H54 (cell line): ENCODE results near the gene CARMIL1.

Source experiments
- DNase-seq: peaks from one replicate; pipeline ENCODE4 v3.0.0; 2011; ENCODE audit warnings: low spot score, mixed read lengths; ENCODE audit not compliant: insufficient read length
- FAIRE-seq: peaks from 3 replicates; lab custom pipeline; 2011; peaks lifted over from hg19 to GRCh38; lab: Jason Lieb, UNC
- POLR2A ChIP-seq: IDR thresholded peaks from 2 replicates; pipeline ENCODE4 v1.6.1; 2011; ENCODE audit warnings: low read depth, mild to moderate bottlenecking, low read length

Gene CARMIL1

DNA sequence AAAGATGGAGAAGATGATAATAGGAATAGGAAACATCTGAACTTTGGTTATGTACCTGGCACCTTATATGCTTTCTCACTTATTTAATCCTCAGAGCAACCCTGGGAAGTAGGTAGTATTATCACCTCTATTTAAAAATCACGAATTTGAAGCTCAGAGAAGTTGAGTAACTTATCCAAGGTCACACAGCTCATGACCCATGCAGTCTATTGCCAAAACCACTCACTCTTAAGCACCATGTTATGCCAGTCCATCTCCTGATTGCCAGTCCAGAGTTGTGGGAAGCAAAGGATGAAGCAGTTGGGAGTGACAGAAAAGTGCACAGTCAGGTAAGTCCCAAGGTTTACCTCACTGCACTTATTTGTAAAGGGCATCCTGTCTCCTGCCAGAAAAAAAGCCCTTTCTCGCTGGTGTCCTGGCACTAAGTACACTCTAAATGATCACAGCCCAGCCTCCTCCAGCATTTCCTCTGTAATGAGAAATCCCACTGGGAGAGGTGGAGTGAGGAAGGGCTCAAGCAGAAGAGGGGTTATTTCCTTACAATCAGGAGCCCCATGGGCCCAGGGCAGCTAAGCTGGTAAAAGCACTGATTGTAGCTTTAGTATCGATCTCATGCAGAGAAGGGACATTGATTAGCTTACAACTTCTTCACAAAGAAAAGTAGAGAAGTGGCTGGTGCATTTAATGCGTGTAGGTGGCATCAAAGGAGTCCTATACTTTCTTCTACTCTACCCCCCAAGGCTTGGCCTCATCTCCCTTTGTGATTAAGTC is 351.5 kb downstream of the CARMIL1 start:
- DNase-seq (no peak), FAIRE-seq (no peak)
- no peak for TF ChIP-seq POLR2A

DNA sequence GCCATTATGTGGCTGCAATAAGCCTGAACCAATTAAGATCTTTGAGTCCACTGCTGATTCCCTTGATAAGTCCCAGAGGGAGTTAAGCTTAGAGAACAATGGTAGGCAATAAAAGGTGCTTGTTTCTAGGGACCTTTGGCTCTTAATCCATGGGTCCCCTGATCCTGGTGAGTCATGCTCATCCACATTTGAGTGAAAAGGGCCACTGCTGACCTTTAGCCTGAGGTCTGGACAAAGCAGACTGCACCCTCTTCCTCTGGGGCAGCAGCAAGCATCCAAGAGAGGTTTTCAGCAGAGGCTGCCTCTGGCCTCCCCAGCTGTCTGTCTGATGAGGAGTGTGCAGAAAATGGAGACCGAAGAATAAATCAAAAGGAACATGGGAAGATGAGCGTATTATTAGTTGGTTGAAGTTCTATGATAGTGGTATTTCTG is 356.7 kb downstream of the CARMIL1 start:
- FAIRE-seq = no peak
- no peak for TF ChIP-seq POLR2A
- DNase-seq = no peak

DNA sequence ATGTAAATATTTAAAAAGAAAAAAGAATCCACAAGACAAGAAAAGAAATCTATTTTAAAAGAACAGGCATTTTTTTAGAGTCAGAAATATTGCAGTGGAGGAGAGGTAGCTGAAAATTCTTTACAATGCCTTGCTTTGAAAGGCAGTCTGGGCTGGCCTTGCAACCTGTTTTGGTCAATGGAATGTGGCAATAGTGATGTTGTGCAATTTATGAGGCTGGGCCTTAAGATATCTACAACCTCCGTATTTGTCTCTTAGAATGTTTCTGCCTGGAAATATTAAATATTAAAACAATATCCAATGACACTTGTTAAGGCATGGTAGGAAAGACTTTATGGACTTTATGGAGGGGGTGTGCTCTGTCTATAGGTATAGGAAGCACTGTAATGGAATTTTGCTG is 358.0 kb downstream of the CARMIL1 start:
- no peak for DNase-seq
- no peak for TF ChIP-seq POLR2A

DNA sequence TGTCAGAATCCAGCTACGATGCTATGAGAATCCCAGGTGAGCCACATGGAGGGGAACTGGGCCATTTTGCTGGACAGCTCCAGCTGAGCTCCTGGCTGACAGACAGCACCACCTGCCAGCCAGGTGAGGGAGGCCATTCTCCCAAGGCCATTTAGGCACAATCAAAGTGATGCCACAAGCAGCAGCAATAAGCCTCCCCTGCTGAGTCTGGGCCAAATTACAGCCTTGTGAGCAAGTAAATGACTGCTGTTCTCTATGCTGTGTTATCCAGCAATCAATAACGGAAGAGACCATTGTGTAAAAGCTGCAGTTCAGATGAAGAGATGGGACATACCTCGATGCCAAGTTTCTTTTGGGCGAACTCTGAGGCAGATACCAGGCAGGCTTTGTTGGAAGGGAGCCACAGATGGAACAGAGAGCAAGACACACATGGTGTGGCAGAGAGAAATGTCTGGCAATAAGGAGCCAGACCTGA is 358.8 kb downstream of the CARMIL1 start:
- DNase-seq (no peak), FAIRE-seq (no peak)
- no peak for TF ChIP-seq POLR2A

More for the DNA sequence above, 358.0 kb downstream of the CARMIL1 start:
- no peak for FAIRE-seq

DNA sequence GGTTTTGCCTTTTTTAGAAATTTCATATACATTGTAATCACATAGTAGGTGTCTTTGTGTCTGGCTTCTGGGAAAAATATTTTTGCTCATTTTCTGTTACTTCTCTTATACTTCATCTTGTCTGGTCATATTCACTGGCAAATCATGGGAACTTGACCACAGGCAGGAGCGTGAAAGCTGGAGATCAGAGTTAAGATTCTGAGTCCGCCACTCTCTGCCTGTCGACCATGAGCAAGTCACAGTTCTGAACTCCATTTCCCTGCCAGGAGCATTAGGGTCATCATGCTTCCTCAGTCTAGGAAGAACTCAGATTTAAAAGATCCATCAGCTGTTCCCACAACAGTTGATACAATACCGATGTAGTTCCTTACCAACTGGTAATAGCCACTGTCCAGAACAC is 360.5 kb downstream of the CARMIL1 start:
- no peak for FAIRE-seq
- DNase-seq = no peak
- no peak for TF ChIP-seq POLR2A

DNA sequence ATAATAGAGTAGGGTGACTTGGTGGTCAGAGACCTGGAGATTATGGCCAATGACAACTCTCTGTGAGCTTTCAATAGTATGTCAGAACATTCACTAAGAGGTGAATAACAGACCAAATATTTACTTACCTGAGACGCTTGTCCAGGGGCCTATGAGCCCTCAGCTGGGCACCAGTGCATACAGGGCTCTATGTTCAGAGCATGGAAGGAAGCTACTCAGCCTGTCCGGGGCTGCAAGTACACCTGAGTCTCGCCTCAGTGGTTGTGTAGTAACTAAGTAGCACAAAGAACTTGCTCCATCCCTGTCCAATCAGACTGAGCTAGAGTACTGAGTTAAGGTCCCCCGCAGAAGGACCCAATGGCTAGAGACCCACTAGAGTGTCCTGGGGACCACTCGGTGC is 361.3 kb downstream of the CARMIL1 start:
- no peak for FAIRE-seq
- TF ChIP-seq POLR2A = no peak
- DNase-seq = no peak

DNA sequence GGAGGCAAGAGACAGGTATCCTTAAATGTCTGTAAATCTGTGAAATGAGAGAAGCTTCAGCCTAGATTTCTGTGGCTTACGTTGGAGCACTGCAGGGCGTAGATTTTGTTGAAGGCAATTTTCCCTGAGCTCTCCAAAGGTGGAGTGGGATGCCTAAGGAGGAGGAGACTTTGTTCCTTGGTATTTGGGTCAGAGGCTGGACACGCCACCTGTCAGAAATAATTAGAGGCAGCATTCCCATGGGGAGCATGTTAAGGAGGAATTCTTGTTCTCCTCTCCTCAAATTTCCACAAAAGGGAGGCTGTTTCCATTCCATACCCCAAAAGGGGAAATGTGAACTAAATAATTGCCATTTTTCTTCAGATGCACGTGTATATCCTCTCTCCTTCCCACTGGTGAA is 361.7 kb downstream of the CARMIL1 start:
- FAIRE-seq (no peak), DNase-seq (no peak)
- no peak for TF ChIP-seq POLR2A

DNA sequence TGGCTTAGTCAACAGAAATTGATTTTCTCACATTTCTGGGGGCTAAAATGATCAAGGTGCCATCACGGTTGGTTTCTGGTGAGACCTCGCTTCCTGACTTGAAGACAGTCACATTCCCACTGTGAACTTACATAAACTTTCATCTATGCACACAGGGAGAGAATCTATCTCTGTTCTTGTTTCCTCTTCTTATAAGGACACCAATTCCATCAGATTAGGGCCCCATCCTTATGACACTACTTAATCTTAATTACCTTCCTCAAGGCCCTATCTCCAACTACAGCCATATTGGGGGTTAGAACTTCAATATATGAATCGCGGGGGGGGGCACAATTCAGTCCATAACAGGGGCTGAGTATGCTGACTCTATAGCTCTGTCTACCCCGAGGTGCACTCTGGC is 362.2 kb downstream of the CARMIL1 start:
- no peak for TF ChIP-seq POLR2A
- FAIRE-seq (no peak), DNase-seq (no peak)

DNA sequence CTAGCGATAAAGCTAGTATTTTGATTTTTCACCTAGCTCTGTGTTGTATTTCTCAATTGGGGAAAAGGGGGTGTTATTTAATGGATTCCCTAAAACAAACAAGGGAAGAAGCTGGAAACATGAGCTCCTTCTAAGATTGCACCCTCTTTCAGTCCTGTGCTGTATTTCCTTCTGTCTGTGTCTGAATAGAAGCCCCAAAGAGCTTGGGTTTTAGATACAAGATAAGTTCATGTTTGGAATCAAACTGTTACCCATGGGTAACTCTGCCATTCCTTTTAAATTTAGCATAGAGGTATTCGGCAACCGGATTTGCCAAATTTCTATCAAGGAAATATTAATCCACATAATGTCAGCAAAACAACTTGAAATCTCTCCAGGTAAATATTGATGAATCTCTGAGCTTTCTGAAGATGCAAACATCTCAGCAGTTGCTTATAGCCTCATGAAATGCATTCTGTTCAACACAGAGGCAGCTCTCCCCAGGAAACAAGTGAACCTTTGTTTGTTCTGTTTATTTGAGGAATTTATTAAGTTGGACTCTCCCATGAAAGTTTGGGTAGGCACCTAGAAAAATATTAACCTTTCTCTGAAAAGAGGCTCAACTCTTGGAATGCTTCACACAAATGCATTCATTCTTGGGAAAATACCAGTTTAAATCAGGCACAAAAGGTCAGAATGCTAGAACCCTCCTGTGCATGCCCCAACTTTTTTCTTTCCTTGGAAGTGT is 362.9 kb downstream of the CARMIL1 start:
- TF ChIP-seq POLR2A = no peak
- FAIRE-seq (no peak), DNase-seq (no peak)

DNA sequence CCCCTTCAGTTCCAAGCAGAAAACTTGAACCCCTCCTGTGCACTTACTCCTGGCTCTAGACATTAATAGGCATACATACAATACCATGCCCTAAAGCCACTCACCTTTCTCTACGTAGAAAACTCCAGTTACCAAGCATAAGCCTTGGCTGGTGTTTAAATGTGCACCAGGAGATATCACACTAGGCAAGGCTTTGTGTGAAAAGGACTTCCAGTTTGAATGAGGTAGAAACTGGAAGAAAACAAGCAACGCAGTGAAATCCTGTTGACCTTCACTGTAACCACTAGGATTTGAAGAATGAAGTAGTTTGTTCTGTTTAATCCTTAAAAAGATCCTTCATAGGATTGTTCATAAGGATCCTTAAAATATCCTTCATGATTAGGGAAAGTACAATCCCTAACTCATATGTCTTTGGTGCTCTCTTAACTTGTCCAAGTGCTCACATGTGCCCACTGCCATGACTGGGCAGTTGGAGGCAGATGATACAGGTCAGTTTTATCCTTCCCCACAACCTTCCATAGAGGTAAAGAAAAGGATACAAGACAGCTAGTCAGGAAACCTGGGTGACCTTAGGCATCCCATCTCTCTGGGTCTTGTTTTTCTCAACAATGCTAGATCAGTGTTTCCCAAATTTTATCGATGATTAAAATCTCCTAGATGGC is 363.6 kb downstream of the CARMIL1 start:
- no peak for FAIRE-seq
- DNase-seq = no peak
- no peak for TF ChIP-seq POLR2A

DNA sequence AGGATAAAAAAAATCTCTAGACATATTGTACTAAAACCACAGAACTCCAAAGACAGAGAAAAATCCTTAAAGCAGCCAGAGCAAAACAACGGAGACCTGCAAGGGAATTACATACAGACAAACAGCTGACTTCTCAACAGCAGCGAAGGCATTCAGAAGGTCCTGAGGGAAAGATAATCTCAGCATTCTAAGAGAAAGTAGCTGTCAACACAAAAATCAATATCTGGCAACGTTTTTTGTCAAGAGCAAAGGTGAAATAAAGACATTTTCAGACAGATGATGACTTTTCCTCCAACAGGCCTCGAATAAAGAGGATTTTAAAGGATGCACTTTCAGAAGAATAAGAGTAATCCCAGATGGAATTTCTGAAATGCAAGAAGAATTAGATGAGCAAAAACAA is 366.7 kb downstream of the CARMIL1 start:
- no peak for TF ChIP-seq POLR2A
- FAIRE-seq (no peak), DNase-seq (no peak)

DNA sequence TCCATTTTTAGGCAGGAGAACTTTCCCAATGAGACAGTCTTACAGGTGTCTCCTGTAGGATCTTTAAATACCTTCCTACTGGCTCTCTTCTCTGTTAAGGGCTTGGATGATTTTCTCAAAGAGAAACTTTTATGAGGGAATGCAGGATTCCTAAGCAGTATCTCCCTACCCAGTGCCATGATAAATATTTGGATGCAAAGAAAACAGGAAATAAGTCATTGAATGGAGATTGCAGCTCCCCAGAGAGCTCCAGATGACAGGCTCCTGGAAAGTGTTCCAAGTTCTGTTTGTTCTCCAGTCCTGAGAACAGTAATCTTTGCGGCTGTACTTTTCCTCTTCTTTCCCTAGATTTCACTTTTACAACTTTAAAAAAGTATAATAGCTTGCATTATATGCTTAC is 370.4 kb downstream of the CARMIL1 start:
- no peak for TF ChIP-seq POLR2A
- FAIRE-seq = no peak
- DNase-seq = no peak

DNA sequence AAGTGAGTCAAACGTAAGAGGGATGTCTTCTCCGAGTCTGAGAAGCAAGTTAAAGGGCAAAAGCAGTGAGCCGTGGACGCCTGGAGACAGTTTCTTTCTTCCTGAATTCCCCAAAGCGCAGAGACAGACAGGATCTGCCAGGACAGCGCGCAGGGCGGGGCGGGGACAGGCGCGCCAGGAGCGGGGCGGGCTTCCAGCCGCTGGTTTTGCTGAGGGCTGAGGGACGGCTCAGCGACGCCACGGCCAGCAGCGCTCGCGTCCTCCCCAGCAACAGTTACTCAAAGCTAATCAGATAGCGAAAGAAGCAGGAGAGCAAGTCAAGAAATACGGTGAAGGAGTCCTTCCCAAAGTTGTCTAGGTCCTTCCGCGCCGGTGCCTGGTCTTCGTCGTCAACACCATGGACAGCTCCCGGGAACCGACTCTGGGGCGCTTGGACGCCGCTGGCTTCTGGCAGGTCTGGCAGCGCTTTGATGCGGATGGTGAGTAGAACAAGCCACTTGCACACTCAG is 372.9 kb downstream of the CARMIL1 start, which contains the start of gene SCGN:
SCGN (plus strand) TSS at position 209 of the 509 bp plus-strand sequence; CDS start at position 398, 189 bp downstream.
- FAIRE-seq (no peak), DNase-seq (no peak)
- no peak for TF ChIP-seq POLR2A

DNA sequence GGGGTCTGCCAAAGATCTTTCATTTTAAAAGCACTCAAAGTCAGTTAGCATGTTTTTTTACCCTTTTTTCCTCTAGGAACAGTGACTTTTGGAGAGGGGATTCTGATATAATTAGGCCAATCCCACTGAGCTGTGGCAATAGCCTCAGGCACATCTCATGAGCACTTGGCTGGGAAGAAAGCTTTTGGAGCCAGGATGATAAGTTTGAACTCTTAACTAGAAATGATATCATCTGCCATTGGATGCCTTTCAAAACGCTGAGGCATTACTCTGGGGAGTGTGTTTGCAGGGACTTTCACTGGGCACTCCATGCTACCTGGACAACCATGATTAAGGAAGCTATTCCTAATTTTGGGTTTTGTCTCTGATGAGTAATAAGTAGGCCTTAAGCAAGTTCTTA is 376.5 kb downstream of the CARMIL1 start:
- no peak for FAIRE-seq
- no peak for TF ChIP-seq POLR2A
- DNase-seq = no peak
